ENCODE measurements around the gene EIPR1. TPM values are rescaled to one million over a fixed set of nuclear protein-coding genes. Genes with fewer than 3 reads are reported as not detected.

EIPR1 gene
- polyA plus RNA-seq, 1 donor from 2014 or later = 138 TPM

DNA sequence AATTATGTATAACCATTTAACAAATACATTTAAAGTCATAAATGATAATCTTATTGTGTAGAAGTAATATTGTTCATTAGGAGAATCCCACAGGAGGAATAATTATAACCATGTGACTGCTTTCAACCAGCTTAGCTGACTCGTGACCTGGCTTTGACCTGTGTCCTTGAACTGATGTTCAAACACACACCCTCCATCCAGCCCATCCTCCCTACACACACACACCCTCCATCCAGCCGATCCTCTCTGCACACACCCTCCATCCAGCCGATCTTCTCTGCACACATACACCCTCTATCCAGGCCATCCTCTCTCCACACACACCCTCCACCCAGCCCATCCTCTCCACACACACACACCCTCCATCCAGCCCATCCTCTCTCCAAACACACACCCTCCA is 83.5 kb downstream of the EIPR1 start:
- H3K27ac ChIP-seq (ENCODE audit: low read length) = peak overlapping the region; percentile 13
- no peak overlapping the region for H3K9ac ChIP-seq (ENCODE audit: low read length)
- no peak overlapping the region for H3K4me2 ChIP-seq (ENCODE audit: low read length)
- no peaks in the 10 kb centered on the region for H3K79me2 ChIP-seq (replicated peaks; ENCODE audit: insufficient read depth, low read length)
- no peaks in the 10 kb centered on the region for H3K36me3 ChIP-seq (ENCODE audit: insufficient read depth, low read length)
- H3K27me3 ChIP-seq (ENCODE audit: insufficient read depth, low read depth, low read length) = no peaks in the 10 kb centered on the region
- no peaks in the 10 kb centered on the region for H3F3A ChIP-seq (ENCODE audit: insufficient read depth, low read length, poor library complexity, severe bottlenecking)
- no peaks in the 10 kb centered on the region for H3K9me2 ChIP-seq (ENCODE audit: insufficient read depth, low read length)
- H3K4me3 ChIP-seq (ENCODE audit: low read length) = no peak overlapping the region
- no peaks in the 10 kb centered on the region for H3K9me3 ChIP-seq (ENCODE audit: low read length)
- no peaks in the 10 kb centered on the region for H4K20me1 ChIP-seq (ENCODE audit: insufficient read depth)
- no peak overlapping the region for H2AFZ ChIP-seq (ENCODE audit: low read depth, low read length)
- TF ChIP-seq POLR2AphosphoS5 (IDR thresholded peaks at IDR 0.05) (no peak), EZH2 (IDR thresholded peaks at IDR 0.05; ENCODE audit: borderline replicate concordance, insufficient read depth, low read length, poor library complexity, severe bottlenecking) (no peak), SMC3 (conservative IDR thresholded peaks at IDR 0.05; ENCODE audit: poor library complexity) (no peak), RAD21 (conservative IDR thresholded peaks at IDR 0.05) (no peak), MXI1 (conservative IDR thresholded peaks at IDR 0.05; ENCODE audit: poor library complexity, severe bottlenecking) (no peak), TAF1 (IDR thresholded peaks at IDR 0.05; ENCODE audit: low read depth) (no peak), REST (IDR thresholded peaks at IDR 0.05; ENCODE audit: borderline replicate concordance) (no peak)
- TF ChIP-seq, protein P1, sequence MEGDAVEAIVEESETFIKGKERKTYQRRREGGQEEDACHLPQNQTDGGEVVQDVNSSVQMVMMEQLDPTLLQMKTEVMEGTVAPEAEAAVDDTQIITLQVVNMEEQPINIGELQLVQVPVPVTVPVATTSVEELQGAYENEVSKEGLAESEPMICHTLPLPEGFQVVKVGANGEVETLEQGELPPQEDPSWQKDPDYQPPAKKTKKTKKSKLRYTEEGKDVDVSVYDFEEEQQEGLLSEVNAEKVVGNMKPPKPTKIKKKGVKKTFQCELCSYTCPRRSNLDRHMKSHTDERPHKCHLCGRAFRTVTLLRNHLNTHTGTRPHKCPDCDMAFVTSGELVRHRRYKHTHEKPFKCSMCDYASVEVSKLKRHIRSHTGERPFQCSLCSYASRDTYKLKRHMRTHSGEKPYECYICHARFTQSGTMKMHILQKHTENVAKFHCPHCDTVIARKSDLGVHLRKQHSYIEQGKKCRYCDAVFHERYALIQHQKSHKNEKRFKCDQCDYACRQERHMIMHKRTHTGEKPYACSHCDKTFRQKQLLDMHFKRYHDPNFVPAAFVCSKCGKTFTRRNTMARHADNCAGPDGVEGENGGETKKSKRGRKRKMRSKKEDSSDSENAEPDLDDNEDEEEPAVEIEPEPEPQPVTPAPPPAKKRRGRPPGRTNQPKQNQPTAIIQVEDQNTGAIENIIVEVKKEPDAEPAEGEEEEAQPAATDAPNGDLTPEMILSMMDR (IDR thresholded peaks at IDR 0.05; ENCODE audit: poor library complexity, severe bottlenecking) = no peak

DNA sequence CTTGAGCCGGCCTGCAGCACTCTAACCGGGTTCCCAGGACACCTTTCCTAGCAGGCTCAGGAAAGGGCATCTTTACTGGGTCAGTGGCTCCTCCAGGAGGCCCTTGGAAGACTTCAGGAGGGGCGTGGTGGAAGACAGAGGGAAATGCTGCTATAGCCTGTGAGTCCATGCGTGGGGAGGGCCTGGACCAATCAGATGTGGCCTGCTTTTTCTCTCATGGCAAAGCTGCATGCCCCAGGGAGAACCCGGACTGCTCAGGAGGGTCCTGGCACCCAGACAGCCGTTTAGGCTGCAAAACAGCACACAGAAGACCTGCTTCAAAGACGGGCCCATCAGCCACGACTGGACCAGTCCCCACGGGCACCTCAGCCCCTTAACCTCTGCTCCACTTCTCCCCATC is 84.4 kb downstream of the EIPR1 start:
- no peaks in the 10 kb centered on the region for H3F3A ChIP-seq (ENCODE audit: insufficient read depth, low read length, poor library complexity, severe bottlenecking)

More for the DNA sequence above, 84.4 kb downstream of the EIPR1 start:
- no peaks in the 10 kb centered on the region for H3K9me3 ChIP-seq (ENCODE audit: low read length)
- no peaks in the 10 kb centered on the region for H3K27me3 ChIP-seq (ENCODE audit: insufficient read depth, low read depth, low read length)
- TF ChIP-seq EP300 (conservative IDR thresholded peaks at IDR 0.05; ENCODE audit: poor library complexity, severe bottlenecking) (no peak), SMC3 (conservative IDR thresholded peaks at IDR 0.05; ENCODE audit: poor library complexity) (no peak), EZH2 (IDR thresholded peaks at IDR 0.05; ENCODE audit: borderline replicate concordance, insufficient read depth, low read length, poor library complexity, severe bottlenecking) (no peak), RAD21 (conservative IDR thresholded peaks at IDR 0.05) (no peak), MXI1 (conservative IDR thresholded peaks at IDR 0.05; ENCODE audit: poor library complexity, severe bottlenecking) (no peak), REST (IDR thresholded peaks at IDR 0.05; ENCODE audit: borderline replicate concordance) (no peak), TAF1 (IDR thresholded peaks at IDR 0.05; ENCODE audit: low read depth) (no peak), POLR2AphosphoS5 (IDR thresholded peaks at IDR 0.05) (no peak)
- TF ChIP-seq, protein P1 (IDR thresholded peaks at IDR 0.05; ENCODE audit: poor library complexity, severe bottlenecking) = no peak
- H3K36me3 ChIP-seq (ENCODE audit: insufficient read depth, low read length) = no peaks in the 10 kb centered on the region
- no peaks in the 10 kb centered on the region for H4K20me1 ChIP-seq (ENCODE audit: insufficient read depth)
- no peaks in the 10 kb centered on the region for H3K79me2 ChIP-seq (replicated peaks; ENCODE audit: insufficient read depth, low read length)
- no peak overlapping the region for H3K27ac ChIP-seq (ENCODE audit: low read length)
- no peak overlapping the region for H3K9ac ChIP-seq (ENCODE audit: low read length)
- H2AFZ ChIP-seq (ENCODE audit: low read depth, low read length) = no peak overlapping the region
- no peak overlapping the region for H3K4me3 ChIP-seq (ENCODE audit: low read length)
- no peaks in the 10 kb centered on the region for H3K9me2 ChIP-seq (ENCODE audit: insufficient read depth, low read length)
- H3K4me2 ChIP-seq (ENCODE audit: low read length) = no peak overlapping the region

Measured in neural cell (in vitro differentiated cells).